GM12878 (cell line): ENCODE results near the gene SCNN1G. TPM values are rescaled to one million over a fixed set of nuclear protein-coding genes. Genes with fewer than 3 reads are reported as not detected.

Source experiments
- ATAC-seq: fragments of 200-7000 bp; cut with Tn5 transposase; 3 replicates; pipeline ENCODE4 v1.9.1; 2020; ENCODE audit warnings: mild to moderate bottlenecking, moderate library complexity
- BruUV-seq: library from RNA; stranded (reverse); fragments of 400-500 nt; replicated peaks from 2 replicates; lab custom pipeline; 2021; lab: Mats Ljungman, UMichigan
- CTCF ChIA-PET: fragments of 300-600 bp; sonication (Branson Sonifier 250); formaldehyde crosslinking; extraction: SDS; loops from one replicate; lab custom pipeline; 2021; ENCODE audit warnings: inconsistent platforms; lab: Yijun Ruan, JAX
- POLR2A ChIA-PET: fragments of 350-600 bp; formaldehyde crosslinking; extraction: SDS; loops from one replicate; lab custom pipeline; 2021; ENCODE audit warnings: inconsistent platforms; lab: Charles Lee
- RAD21 ChIA-PET: fragments of 300-600 bp; sonication (Branson Sonifier 250); formaldehyde crosslinking; loops from one replicate; lab custom pipeline; 2023; ENCODE audit warnings: antibody characterized with exemption; ENCODE audit not compliant: unreplicated experiment; lab: Charles Lee
- SMC1A ChIA-PET: fragments of 300-600 bp; sonication (Branson Sonifier 250); formaldehyde crosslinking; loops from one replicate; lab custom pipeline; 2023; ENCODE audit not compliant: unreplicated experiment, uncharacterized antibody; lab: Charles Lee
- DNase-seq: peaks from one replicate; pipeline ENCODE4 v3.0.0-alpha.2; 2011; ENCODE audit warnings: low read depth, low spot score
- FAIRE-seq: peaks from 3 replicates; lab custom pipeline; 2011; peaks lifted over from hg19 to GRCh38; lab: Jason Lieb, UNC
- H2AFZ ChIP-seq: 2 replicates; pipeline ENCODE4 v1.6.0; 2011; ENCODE audit warnings: low read depth, low read length, control low read depth; ENCODE audit not compliant: control insufficient read depth
- H3K27ac ChIP-seq: 2 replicates; pipeline ENCODE4 v1.5.1; 2011; ENCODE audit warnings: control low read depth; ENCODE audit not compliant: control insufficient read depth, insufficient read depth
- H3K27me3 ChIP-seq, 2 experiments: replicated peaks in 1 of 2; 2 replicates each; pipeline versions ENCODE4 v1.6.0 to v1.6.1; 2011; ENCODE audit warnings: low read length in 1 of 2; ENCODE audit not compliant: control insufficient read depth in 2 of 2, insufficient read depth in 2 of 2
- H3K36me3 ChIP-seq, 2 experiments: 2 replicates each; pipeline ENCODE4 v1.5.1; 2011; ENCODE audit warnings: low read length in 1 of 2; ENCODE audit not compliant: control insufficient read depth in 2 of 2, insufficient read depth in 2 of 2
- H3K4me1 ChIP-seq: 2 replicates; pipeline ENCODE4 v1.6.1; 2011; ENCODE audit warnings: mild to moderate bottlenecking, low read length, moderate library complexity, mixed read lengths; ENCODE audit not compliant: control insufficient read depth, insufficient read depth
- H3K4me2 ChIP-seq: 2 replicates; pipeline ENCODE4 v1.6.0; 2011; ENCODE audit warnings: control low read depth; ENCODE audit not compliant: control insufficient read depth, insufficient read depth
- H3K4me3 ChIP-seq: fragments of 200-600 bp; sonication (generic); 2 replicates; pipeline ENCODE4 v1.5.1; 2016
- H3K79me2 ChIP-seq: 2 replicates; pipeline ENCODE4 v1.6.0; 2011; ENCODE audit warnings: low read length; ENCODE audit not compliant: control insufficient read depth, insufficient read depth
- H3K9ac ChIP-seq: 2 replicates; pipeline ENCODE4 v1.8.0; 2011; ENCODE audit warnings: low read length, control low read depth, mixed read lengths; ENCODE audit not compliant: control insufficient read depth, insufficient read depth
- H3K9me3 ChIP-seq: replicated peaks from 3 replicates; pipeline ENCODE4 v1.5.1; 2011; ENCODE audit warnings: mild to moderate bottlenecking, low read length; ENCODE audit not compliant: control insufficient read depth, insufficient read depth
- H4K20me1 ChIP-seq: 2 replicates; pipeline ENCODE4 v1.6.0; 2011; ENCODE audit not compliant: control insufficient read depth, insufficient read depth
- ATF2 ChIP-seq: IDR thresholded peaks from 2 replicates; pipeline ENCODE4 v1.6.1; 2012; ENCODE audit warnings: low read length, inconsistent platforms
- BRCA1 ChIP-seq: IDR thresholded peaks from 2 replicates; pipeline ENCODE4 v1.6.1; 2011; ENCODE audit warnings: low read depth, low read length, improper control_type of control experiment
- CHD4 ChIP-seq: fragments of 200-600 bp; sonication (generic); IDR thresholded peaks from 2 replicates; pipeline ENCODE4 v1.6.1; 2016; ENCODE audit warnings: mild to moderate bottlenecking
- ESRRA ChIP-seq: IDR thresholded peaks from 2 replicates; pipeline ENCODE4 v1.6.1; 2012; ENCODE audit warnings: mild to moderate bottlenecking, low read length, improper control_type of control experiment
- HDAC6 ChIP-seq: fragments of 200-600 bp; sonication (generic); IDR thresholded peaks from one replicate; pipeline ENCODE4 v1.8.0; 2017; ENCODE audit warnings: antibody characterized with exemption; ENCODE audit not compliant: unreplicated experiment
- KAT2A ChIP-seq: conservative IDR thresholded peaks from 2 replicates; pipeline ENCODE4 v1.6.1; 2011; ENCODE audit warnings: low read depth, low read length; ENCODE audit not compliant: control insufficient read depth
- LARP7 ChIP-seq: fragments of 450-650 bp; IDR thresholded peaks from 2 replicates; pipeline ENCODE4 v1.6.1; 2017; ENCODE audit warnings: mild to moderate bottlenecking
- NKRF ChIP-seq: fragments of 450-650 bp; conservative IDR thresholded peaks from 2 replicates; pipeline ENCODE4 v1.6.1; 2017; ENCODE audit warnings: mild to moderate bottlenecking, moderate library complexity
- POLR2AphosphoS5 ChIP-seq: IDR thresholded peaks from 2 replicates; pipeline ENCODE4 v1.6.1; 2011; ENCODE audit warnings: mild to moderate bottlenecking, low read length, inconsistent platforms
- RAD51 ChIP-seq: fragments of 450-650 bp; IDR thresholded peaks from 2 replicates; pipeline ENCODE4 v1.6.1; 2016; ENCODE audit warnings: moderate library complexity, mild to moderate bottlenecking, inconsistent platforms
- RELA ChIP-seq: fragments of 450-650 bp; IDR thresholded peaks from 2 replicates; pipeline ENCODE4 v1.8.0; 2014; ENCODE audit warnings: borderline replicate concordance; ENCODE audit not compliant: partially characterized antibody
- RELB ChIP-seq: fragments of 450-650 bp; IDR thresholded peaks from 2 replicates; pipeline ENCODE4 v1.6.1; 2017; ENCODE audit warnings: low read depth, mild to moderate bottlenecking, moderate library complexity
- STAT1 ChIP-seq: fragments of 450-650 bp; conservative IDR thresholded peaks from 2 replicates; pipeline ENCODE4 v1.6.1; 2014; ENCODE audit warnings: antibody characterized with exemption, mild to moderate bottlenecking
- SUPT20H ChIP-seq: IDR thresholded peaks from 2 replicates; pipeline ENCODE4 v1.6.1; 2011; ENCODE audit warnings: low read depth, mild to moderate bottlenecking, low read length, moderate library complexity, borderline replicate concordance; ENCODE audit not compliant: control insufficient read depth
- TARDBP ChIP-seq: IDR thresholded peaks from 2 replicates; pipeline ENCODE4 v1.6.1; 2016; ENCODE audit warnings: borderline replicate concordance
- WRNIP1 ChIP-seq: IDR thresholded peaks from 2 replicates; pipeline ENCODE4 v1.6.1; 2011; ENCODE audit warnings: low read depth, low read length, improper control_type of control experiment, borderline replicate concordance
- YBX1 ChIP-seq: fragments of 450-650 bp; IDR thresholded peaks from 2 replicates; pipeline ENCODE4 v1.6.1; 2016; ENCODE audit warnings: antibody characterized with exemption
- ZNF217 ChIP-seq: fragments of 450-650 bp; IDR thresholded peaks from 2 replicates; pipeline ENCODE4 v1.6.1; 2017; ENCODE audit warnings: antibody characterized with exemption, mild to moderate bottlenecking
- ZNF622 ChIP-seq: fragments of 450-650 bp; IDR thresholded peaks from 2 replicates; pipeline ENCODE4 v1.6.1; 2017; ENCODE audit warnings: mild to moderate bottlenecking, inconsistent platforms
- WGBS: methylation state at CpG from one replicate; pipeline ENCODE4 v1.1.6; 2016; ENCODE audit warnings: low lambda C conversion rate; ENCODE audit not compliant: insufficient replicate concordance, insufficient coverage; ENCODE audit errors: missing lambda C conversion rate; 5-methylcytosine and 5-hydroxymethylcytosine counted together
- in situ Hi-C: fragments of 300-500 bp; cut with MboI; formaldehyde crosslinking; loops from 9 replicates; pipeline ENCODE4 v1.14.3; 2018; ENCODE audit warnings: mixed read lengths
- intact Hi-C: fragments of 100-400 bp; cut with micrococcal nuclease; formaldehyde crosslinking; loops from one replicate; pipeline ENCODE4 v1.14.2; 2022; ENCODE audit not compliant: unreplicated experiment
- polyA plus RNA-seq, 11 experiments: library from polyadenylated mRNA; depleted of rRNA in 4 of 11; unstranded in 6 of 11; stranded (reverse) in 5 of 11; fragments of >200 nt; fragmentation: Nextera tagmentation in 4 of 11; fragmentation: Illumina TruSeq in 1 of 11; extraction: Ambion mirVana in 4 of 11; extraction: Trizol in 1 of 11; gene quantifications; 1 replicate in 1 of 11; 2 replicates in 10 of 11; pipeline versions ENCODE4 v1.2.1 to v1.2.3, GENCODE V29; 2011 to 2016; ENCODE audit warnings: inconsistent platforms in 2 of 11, missing spikeins in 2 of 11, low read depth in 1 of 11
- total RNA-seq, 4 experiments: library from RNA; depleted of rRNA in 3 of 4; stranded (reverse); fragments of >200 nt in 3 of 4; fragmentation: Illumina TruSeq in 1 of 4; extraction: Trizol in 1 of 4; gene quantifications; 2 replicates each; pipeline versions ENCODE4 v1.2.1 to v1.2.3, GENCODE V29; 2013 to 2021

The SCNN1G gene
- total and polyA plus RNA-seq, 10 of the 15 experiments (the other 5 are each of a cell fraction or from before 2014, with no cell fraction given) = 0.04 to 0.86 (median 0.08) TPM; not detected in 5

GRCh38 chr16:23158114-23158513 lies 24.4 kb upstream of the SCNN1G start:
- BruUV-seq = no TSS peak
- no peaks in the 10 kb centered on the region for H3K4me1 ChIP-seq
- CTCF ChIA-PET = interaction anchor here (1.2 kb wide), 1 partner anchor 439 kb away, joined by 3 read pairs; no protein-coding TSS in a partner anchor

More at GRCh38 chr16:23158114-23158513, 24.4 kb upstream of the SCNN1G start:
- no peaks in the 10 kb centered on the region for H3K27me3 ChIP-seq
- intact Hi-C loops (no loop called here), in situ Hi-C loops (no loop called here)
- no peak overlapping the region for H3K4me3 ChIP-seq
- no peaks in the 10 kb centered on the region for H3K79me2 ChIP-seq
- TF ChIP-seq POLR2AphosphoS5 (no peak), ZNF217 (no peak), RELA (no peak), YBX1 (no peak), HDAC6 (no peak), WRNIP1 (no peak), STAT1 (no peak), TARDBP (no peak), BRCA1 (no peak), ATF2 (no peak), ZNF622 (no peak), KAT2A (no peak), LARP7 (no peak), RAD51 (no peak), ESRRA (no peak), CHD4 (no peak), NKRF (no peak), RELB (no peak), SUPT20H (no peak)
- no peak overlapping the region for H3K4me2 ChIP-seq
- DNase-seq (no peak), ATAC-seq (no peak), FAIRE-seq (no peak)
- ChIA-PET RAD21 (interaction anchor here (0.6 kb wide), 1 partner anchor 1555 kb away, joined by 3 read pairs; no protein-coding TSS in a partner anchor), SMC1A (no interaction called here), POLR2A (interaction anchor here (0.7 kb wide), 1 partner anchor 38 kb away, joined by 4 read pairs; no protein-coding TSS in a partner anchor)
- H3K27ac ChIP-seq = no peak overlapping the region
- 85% methylated on average over 6 of the region's 6 CpGs for WGBS
- no peak overlapping the region for H3K9ac ChIP-seq
- H3K36me3 ChIP-seq = no peaks in the 10 kb centered on the region
- no peaks in the 10 kb centered on the region for H3K9me3 ChIP-seq
- no peaks in the 10 kb centered on the region for H4K20me1 ChIP-seq
- H2AFZ ChIP-seq = no peak overlapping the region
